Hepatocyte (in vitro differentiated cells): ENCODE measurements around the gene NDFIP2. TPM values are rescaled to one million over a fixed set of nuclear protein-coding genes. Genes with fewer than 3 reads are reported as not detected.
A peak's percentile ranks its signal among the peaks of the same experiment; 100 is the strongest.

ENCODE experiments used
- DNase-seq: peaks from one replicate; pipeline ENCODE4 v3.0.0-alpha.2; 2016; ENCODE audit warnings: low spot score
- H2AFZ ChIP-seq: fragments of 200-600 bp; sonication (generic); 2 replicates; pipeline ENCODE4 v1.6.0; 2016; ENCODE audit warnings: antibody characterized with exemption, mild to moderate bottlenecking
- H3K27ac ChIP-seq: fragments of 200-600 bp; sonication (generic); 2 replicates; pipeline ENCODE4 v1.5.1; 2016; ENCODE audit warnings: mild to moderate bottlenecking
- H3K27me3 ChIP-seq: fragments of 200-600 bp; sonication (generic); 2 replicates; pipeline ENCODE4 v1.6.1; 2016
- H3K36me3 ChIP-seq: fragments of 200-600 bp; sonication (generic); replicated peaks from 2 replicates; pipeline ENCODE4 v1.5.1; 2016; ENCODE audit warnings: low read depth; ENCODE audit not compliant: insufficient read depth
- H3K4me1 ChIP-seq: fragments of 200-600 bp; sonication (generic); 2 replicates; pipeline ENCODE4 v1.5.1; 2016; ENCODE audit warnings: mild to moderate bottlenecking, moderate library complexity; ENCODE audit not compliant: insufficient read depth
- H3K4me2 ChIP-seq: fragments of 200-600 bp; sonication (generic); 2 replicates; pipeline ENCODE4 v1.6.0; 2016
- H3K4me3 ChIP-seq: fragments of 200-600 bp; sonication (generic); 2 replicates; pipeline ENCODE4 v1.5.1; 2016; ENCODE audit warnings: mild to moderate bottlenecking
- H3K79me2 ChIP-seq: fragments of 200-600 bp; sonication (generic); 2 replicates; pipeline ENCODE4 v1.6.0; 2017; ENCODE audit warnings: mild to moderate bottlenecking
- H3K9me2 ChIP-seq: fragments of 200-600 bp; sonication (generic); replicated peaks from 2 replicates; pipeline ENCODE4 v1.6.0; 2017; ENCODE audit warnings: mild to moderate bottlenecking; ENCODE audit not compliant: insufficient read depth
- H3K9me3 ChIP-seq: fragments of 200-600 bp; sonication (generic); 2 replicates; pipeline ENCODE4 v1.5.1; 2016; ENCODE audit warnings: low read depth, mild to moderate bottlenecking
- H4K20me1 ChIP-seq: fragments of 200-600 bp; sonication (generic); 2 replicates; pipeline ENCODE4 v1.6.0; 2016; ENCODE audit warnings: mild to moderate bottlenecking; ENCODE audit not compliant: insufficient read depth, poor library complexity, severe bottlenecking
- EZH2 ChIP-seq: fragments of 200-600 bp; sonication (generic); IDR thresholded peaks from 2 replicates; pipeline ENCODE4 v1.6.1; 2016; ENCODE audit warnings: antibody characterized with exemption, mild to moderate bottlenecking, borderline replicate concordance
- EZH2phosphoT487 ChIP-seq: fragments of 200-600 bp; sonication (generic); IDR thresholded peaks from one replicate; pipeline ENCODE4 v1.6.1; 2018; ENCODE audit warnings: antibody characterized with exemption, mild to moderate bottlenecking, low read depth, moderate library complexity; ENCODE audit not compliant: unreplicated experiment, severe bottlenecking
- WGBS: methylation state at CpG from one replicate; pipeline ENCODE4 v1.1.6; 2016; ENCODE audit warnings: low lambda C conversion rate; ENCODE audit errors: missing lambda C conversion rate; 5-methylcytosine and 5-hydroxymethylcytosine counted together
- polyA plus RNA-seq: library from polyadenylated mRNA; unstranded; fragments of >200 nt; fragmentation: Nextera tagmentation; extraction: Ambion mirVana; gene quantifications from 2 replicates; pipeline ENCODE4 v1.2.1, GENCODE V29; 2016
- total RNA-seq: library from RNA; depleted of rRNA; stranded (reverse); fragments of >200 nt; gene quantifications from 2 replicates; pipeline ENCODE4 v1.2.3, GENCODE V29; 2014
- TF ChIP-seq, protein P1 (sequence below): fragments of 200-600 bp; sonication (generic); IDR thresholded peaks from 2 replicates; pipeline ENCODE4 v1.5.1; 2016; ENCODE audit warnings: antibody characterized with exemption, mild to moderate bottlenecking; ENCODE audit not compliant: poor library complexity

The NDFIP2 gene
- total and polyA plus RNA-seq, 2 experiments from 2014 or later, result 54.4 to 80.2 TPM

DNA sequence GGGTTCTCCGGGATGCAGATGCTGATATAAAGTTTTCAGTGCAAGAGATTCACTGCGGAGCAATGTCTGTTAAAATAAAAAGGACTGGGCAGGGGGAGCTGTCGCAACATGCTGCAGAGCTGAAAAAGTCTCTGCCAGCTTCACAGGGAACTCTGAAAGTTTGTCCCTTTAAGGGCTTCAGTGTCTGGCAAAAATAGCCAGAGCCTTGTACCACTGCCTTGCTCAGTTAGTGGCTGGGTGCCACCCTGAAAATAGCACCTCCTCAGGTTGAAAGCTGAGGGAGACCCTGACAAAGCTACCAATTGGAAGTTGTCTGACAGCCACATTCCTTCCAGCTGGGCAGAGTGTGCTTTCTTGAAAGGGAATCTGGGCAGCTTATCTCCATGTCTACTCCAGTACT, 3.0 kb upstream of the NDFIP2 start:
- Histone ChIP-seq H3K36me3 (no peaks in the 10 kb centered on the region), H4K20me1 (no peaks in the 10 kb centered on the region), H3K9me2 (no peaks in the 10 kb centered on the region), H2AFZ (no peak overlapping the region), H3K27me3 (no peaks in the 10 kb centered on the region), H3K4me3 (no peak overlapping the region), H3K27ac (no peak overlapping the region), H3K9me3 (no peaks in the 10 kb centered on the region), H3K4me1 (peaks cover 6% of the 10 kb centered on the region), H3K4me2 (no peak overlapping the region), H3K79me2 (peaks cover 16% of the 10 kb centered on the region)
- 69% methylated on average over 3 of the region's 3 CpGs for WGBS
- DNase-seq, result no peak
- TF ChIP-seq EZH2phosphoT487 (no peak), EZH2 (no peak)
- TF ChIP-seq, protein P1, sequence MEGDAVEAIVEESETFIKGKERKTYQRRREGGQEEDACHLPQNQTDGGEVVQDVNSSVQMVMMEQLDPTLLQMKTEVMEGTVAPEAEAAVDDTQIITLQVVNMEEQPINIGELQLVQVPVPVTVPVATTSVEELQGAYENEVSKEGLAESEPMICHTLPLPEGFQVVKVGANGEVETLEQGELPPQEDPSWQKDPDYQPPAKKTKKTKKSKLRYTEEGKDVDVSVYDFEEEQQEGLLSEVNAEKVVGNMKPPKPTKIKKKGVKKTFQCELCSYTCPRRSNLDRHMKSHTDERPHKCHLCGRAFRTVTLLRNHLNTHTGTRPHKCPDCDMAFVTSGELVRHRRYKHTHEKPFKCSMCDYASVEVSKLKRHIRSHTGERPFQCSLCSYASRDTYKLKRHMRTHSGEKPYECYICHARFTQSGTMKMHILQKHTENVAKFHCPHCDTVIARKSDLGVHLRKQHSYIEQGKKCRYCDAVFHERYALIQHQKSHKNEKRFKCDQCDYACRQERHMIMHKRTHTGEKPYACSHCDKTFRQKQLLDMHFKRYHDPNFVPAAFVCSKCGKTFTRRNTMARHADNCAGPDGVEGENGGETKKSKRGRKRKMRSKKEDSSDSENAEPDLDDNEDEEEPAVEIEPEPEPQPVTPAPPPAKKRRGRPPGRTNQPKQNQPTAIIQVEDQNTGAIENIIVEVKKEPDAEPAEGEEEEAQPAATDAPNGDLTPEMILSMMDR, result no peak

- Histone ChIP-seq H3K27ac (no peak overlapping the region), H2AFZ (no peak overlapping the region), H3K9me3 (no peaks in the 10 kb centered on the region), H3K4me2 (no peak overlapping the region), H4K20me1 (no peaks in the 10 kb centered on the region), H3K36me3 (no peaks in the 10 kb centered on the region), H3K79me2 (peaks cover 31% of the 10 kb centered on the region), H3K4me3 (no peak overlapping the region), H3K27me3 (no peaks in the 10 kb centered on the region), H3K9me2 (no peaks in the 10 kb centered on the region), H3K4me1 (peaks cover 21% of the 10 kb centered on the region)
- DNase-seq, result no peak
- WGBS, result 92% methylated on average over 5 of the region's 5 CpGs
- TF ChIP-seq EZH2phosphoT487 (no peak), EZH2 (no peak)
- TF ChIP-seq, protein P1, result no peak
These were observed 1.1 kb upstream of the NDFIP2 start for GRCh38 chr13:79479882-79480281.

- Histone ChIP-seq H3K79me2 (peaks cover 42% of the 10 kb centered on the region), H3K36me3 (peaks cover 3% of the 10 kb centered on the region), H3K4me2 (peak overlapping the region; percentile 76), H2AFZ (peak overlapping the region; percentile 61), H3K4me3 (peak overlapping the region; percentile 69), H3K9me2 (no peaks in the 10 kb centered on the region), H3K27ac (peak overlapping the region; percentile 96), H3K9me3 (no peaks in the 10 kb centered on the region), H4K20me1 (no peaks in the 10 kb centered on the region), H3K27me3 (no peaks in the 10 kb centered on the region), H3K4me1 (peaks cover 35% of the 10 kb centered on the region)
- WGBS, result under 1% methylated on average over 12 of the region's 12 CpGs
- TF ChIP-seq EZH2phosphoT487, result no peak
- TF ChIP-seq, protein P1, result no peak
- no peak for TF ChIP-seq EZH2
- DNase-seq, result peak; percentile 25
These were observed 714 bp downstream of the NDFIP2 start for GRCh38 chr13:79481685-79482052.
